Heart left ventricle (tissue), 13 donors: ENCODE results near the gene ANKRD34B.

Experiments used
- POLR2A ChIP-seq, 2 donors: fragments of 450-650 bp; IDR thresholded peaks; one replicate each; pipeline ENCODE4 v1.6.1; 2017; ENCODE audit warnings: antibody characterized with exemption in 2 of 2, mild to moderate bottlenecking in 2 of 2, moderate library complexity in 2 of 2
- TF ChIP-seq, protein P1 (sequence below), 12 donors: fragments of 200-600 bp; sonication (generic) in 4 of 12; IDR thresholded peaks; one replicate each; pipeline versions ENCODE4 v1.5.0 to v1.8.0; 2018 to 2022; ENCODE audit warnings: antibody characterized with exemption in 12 of 12, mild to moderate bottlenecking in 5 of 12
- donor health status: ischemic (EF 13 %, LVEDD 7.1; RV severe dilation, severe dysfunction).
- donor health status: DM: no; HTN: yes; CAD: no.
- donor health status: DM: no; HTN: no; CAD: no.
- donor health status: ischemic (EF 25% LVEDD 6.9; RV normal size, moderate dysfunction).
- donor health status: ischemic (EF 25% LVEDD 5.7; RV mildly dilated, moderate dysfunction).
- donor health status: ischemic (EF 35%, LVEDD 5.7; RV mildly dilated, moderate dysfunction).
- donor health status: nonischemic (EF 11% LVEDD 7.7; RV severe dilation, severe dysfunction).
- donor health status: DM: yes; HTN: yes; CAD: no.
- donor health status: PGD.
- donor health status: ischemic (EF 29% LVEDD 5.4; RV normal size, mild dysfunction).
- donor health status: nonischemic (EF 23%, LVEDD 6.1; RV moderate dilation, normal function).

DNA sequence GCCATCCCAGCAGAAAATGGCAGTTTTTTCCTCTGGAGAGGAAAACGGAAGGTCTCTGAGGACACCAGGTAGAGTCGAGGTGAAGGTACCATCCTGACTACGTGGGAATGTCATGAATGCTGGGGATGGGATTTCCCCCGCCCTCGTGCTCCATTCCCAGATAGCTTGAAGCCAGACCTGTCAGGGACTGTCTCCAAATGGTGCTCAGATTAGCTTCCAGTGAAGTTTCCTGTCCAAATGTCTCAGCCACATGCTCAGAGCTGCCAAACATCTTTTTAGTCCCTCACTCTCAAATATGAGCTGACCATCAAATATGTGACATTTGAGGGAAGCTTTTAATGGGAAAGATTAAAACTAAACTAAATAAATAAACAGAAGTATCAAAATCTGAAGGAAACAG, 7.6 kb upstream of the ANKRD34B start:
- no peak for TF ChIP-seq POLR2A (IDR thresholded peaks at IDR 0.05)
- TF ChIP-seq, protein P1, sequence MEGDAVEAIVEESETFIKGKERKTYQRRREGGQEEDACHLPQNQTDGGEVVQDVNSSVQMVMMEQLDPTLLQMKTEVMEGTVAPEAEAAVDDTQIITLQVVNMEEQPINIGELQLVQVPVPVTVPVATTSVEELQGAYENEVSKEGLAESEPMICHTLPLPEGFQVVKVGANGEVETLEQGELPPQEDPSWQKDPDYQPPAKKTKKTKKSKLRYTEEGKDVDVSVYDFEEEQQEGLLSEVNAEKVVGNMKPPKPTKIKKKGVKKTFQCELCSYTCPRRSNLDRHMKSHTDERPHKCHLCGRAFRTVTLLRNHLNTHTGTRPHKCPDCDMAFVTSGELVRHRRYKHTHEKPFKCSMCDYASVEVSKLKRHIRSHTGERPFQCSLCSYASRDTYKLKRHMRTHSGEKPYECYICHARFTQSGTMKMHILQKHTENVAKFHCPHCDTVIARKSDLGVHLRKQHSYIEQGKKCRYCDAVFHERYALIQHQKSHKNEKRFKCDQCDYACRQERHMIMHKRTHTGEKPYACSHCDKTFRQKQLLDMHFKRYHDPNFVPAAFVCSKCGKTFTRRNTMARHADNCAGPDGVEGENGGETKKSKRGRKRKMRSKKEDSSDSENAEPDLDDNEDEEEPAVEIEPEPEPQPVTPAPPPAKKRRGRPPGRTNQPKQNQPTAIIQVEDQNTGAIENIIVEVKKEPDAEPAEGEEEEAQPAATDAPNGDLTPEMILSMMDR (IDR thresholded peaks at IDR 0.05): no peak
